Measurements from ENCODE around the gene PRR3. TPM values are rescaled to one million over a fixed set of nuclear protein-coding genes. Genes with fewer than 3 reads are reported as not detected.

The PRR3 gene
- total and polyA plus RNA-seq, 2 of the 13 experiments (the other 11 are each of a cell fraction or from before 2014, with no cell fraction given): 14.6 to 21.2 TPM

- Histone ChIP-seq H4K20me1 (ENCODE audit: insufficient read depth, low read length) (no peaks in the 10 kb centered on the region), H3K27ac (ENCODE audit: extremely low read length, insufficient read depth, low read length) (no peak overlapping the region), H3K9me3 (ENCODE audit: low read length) (no peaks in the 10 kb centered on the region), H3K4me2 (ENCODE audit: low read depth, low read length) (no peak overlapping the region), H3K9ac (ENCODE audit: insufficient read depth, low read depth, low read length) (no peak overlapping the region), H3K4me3 (replicated peaks in 1 of 3; ENCODE audit: insufficient read depth in 1 of 3, low read depth in 2 of 3, low read length in 3 of 3) (no peak overlapping the region), H3K27me3 (ENCODE audit: control insufficient read depth in 1 of 2, insufficient read depth in 2 of 2, low read length in 2 of 2) (no peaks in the 10 kb centered on the region), H3K36me3 (replicated peaks in 1 of 2; ENCODE audit: control insufficient read depth in 1 of 2, insufficient read depth in 2 of 2, low read length in 2 of 2) (peaks cover 54 to 85% of the 10 kb centered on the region in 2 experiments), H3K4me1 (ENCODE audit: insufficient read depth, low read length) (no peaks in the 10 kb centered on the region), H3K79me2 (ENCODE audit: insufficient read depth, low read length) (no peaks in the 10 kb centered on the region), H2AFZ (ENCODE audit: low read length) (no peak overlapping the region)
- WGBS (ENCODE audit: low lambda C conversion rate): 97% methylated on average over 5 of the region's 5 CpGs
- FAIRE-seq: no peak
- BruUV-seq (replicated peaks): no TSS peak
- in situ Hi-C loops (cut with HindIII; ENCODE audit: extremely low pct_ligation_motif_present, low pct_unique_long_range_greater_than_20kb): no loop called here
- ChIA-PET CTCF (ENCODE audit: low intra/inter-chr PET ratio, low total read pairs) (no interaction called here), POLR2A (interaction anchor here (0.8 to 2.1 kb wide), 3 partner anchors 13 to 29 kb away, joined by 3 to 6 read pairs (median 4); partner anchors contain the start of gene ABCF1)
- no peak; the same call in 2 of the 3 replicates for ATAC-seq
- TF ChIP-seq POLR2G (IDR thresholded peaks at IDR 0.05; ENCODE audit: low read depth, low read length) (peak; percentile 38; the same call in 1 of the 2 replicates), HNF4G (IDR thresholded peaks at IDR 0.05; ENCODE audit: borderline replicate concordance, low read depth, low read length) (no peak), HNF4G (CRISPR knock-in tag; IDR thresholded peaks at IDR 0.05; ENCODE audit: borderline replicate concordance, low read depth) (no peak)
- intact Hi-C loops (cut with micrococcal nuclease; ENCODE audit: unreplicated experiment): no loop called here
- DNase-seq (ENCODE audit: low spot score): no peak
Measured at GRCh38 chr6:30583921-30584320, 26.8 kb downstream of the PRR3 start.

- no peak overlapping the region for H3K4me3 ChIP-seq (replicated peaks in 1 of 3; ENCODE audit: insufficient read depth in 1 of 3, low read depth in 2 of 3, low read length in 3 of 3)
- H4K20me1 ChIP-seq (ENCODE audit: insufficient read depth, low read length): no peaks in the 10 kb centered on the region
- intact Hi-C loops (cut with micrococcal nuclease; ENCODE audit: unreplicated experiment) (no loop called here), in situ Hi-C loops (cut with HindIII; ENCODE audit: extremely low pct_ligation_motif_present, low pct_unique_long_range_greater_than_20kb) (no loop called here)
- H3K79me2 ChIP-seq (ENCODE audit: insufficient read depth, low read length): no peaks in the 10 kb centered on the region
- BruUV-seq (replicated peaks): no TSS peak
- DNase-seq (ENCODE audit: low spot score) (no peak), FAIRE-seq (no peak), ATAC-seq (peak; percentile 11; the same call in 2 of the 3 replicates)
- POLR2A ChIA-PET: interaction anchor here (1.6 to 2.0 kb wide), 3 partner anchors 11 to 24 kb away, joined by 7 to 16 read pairs (median 7); partner anchors contain the start of gene ABCF1
- H3K4me2 ChIP-seq (ENCODE audit: low read depth, low read length): no peak overlapping the region
- H3K4me1 ChIP-seq (ENCODE audit: insufficient read depth, low read length): no peaks in the 10 kb centered on the region
- H2AFZ ChIP-seq (ENCODE audit: low read length): no peak overlapping the region
- no peaks in the 10 kb centered on the region for H3K9me3 ChIP-seq (ENCODE audit: low read length)
- H3K27ac ChIP-seq (ENCODE audit: extremely low read length, insufficient read depth, low read length): no peak overlapping the region
- H3K36me3 ChIP-seq (replicated peaks in 1 of 2; ENCODE audit: control insufficient read depth in 1 of 2, insufficient read depth in 2 of 2, low read length in 2 of 2): peaks cover 33 to 79% of the 10 kb centered on the region in 2 experiments
- H3K27me3 ChIP-seq (ENCODE audit: control insufficient read depth in 1 of 2, insufficient read depth in 2 of 2, low read length in 2 of 2): no peaks in the 10 kb centered on the region
- CTCF ChIA-PET (ENCODE audit: low intra/inter-chr PET ratio, low total read pairs): no interaction called here
- H3K9ac ChIP-seq (ENCODE audit: insufficient read depth, low read depth, low read length): no peak overlapping the region
- WGBS (ENCODE audit: low lambda C conversion rate): 97% methylated on average over 15 of the region's 15 CpGs
- TF ChIP-seq RBM22 (optimal IDR thresholded peaks at IDR 0.05; ENCODE audit: low read length) (peak; percentile 66), POGZ (CRISPR knock-in tag; IDR thresholded peaks at IDR 0.05) (no peak), RBFOX2 (IDR thresholded peaks at IDR 0.05; ENCODE audit: low read depth, low read length) (0 out of 2 replicates have a peak, but pooled peaks have one; percentile 20)
Measured at GRCh38 chr6:30589754-30590358, 32.8 kb downstream of the PRR3 start.
